Retinal pigment epithelial cell (primary cell): Measurements from ENCODE around the gene ILF3.

Experiments
- DNase-seq: peaks from one replicate; pipeline ENCODE4 v3.0.0-alpha.2; 2010; ENCODE audit warnings: low read depth
- H3K4me3 ChIP-seq: 2 replicates; pipeline ENCODE4 v1.5.1; 2011; ENCODE audit warnings: mild to moderate bottlenecking, low read length, control low read depth, moderate library complexity
- CTCF ChIP-seq: conservative IDR thresholded peaks from 2 replicates; pipeline ENCODE4 v1.5.1; 2011; ENCODE audit warnings: low read depth, low read length, control low read depth, inconsistent platforms

ILF3 gene

GRCh38 chr19:10713317-10713716 lies 59.2 kb downstream of the ILF3 start:
- no peak for DNase-seq
- TF ChIP-seq CTCF: no peak
- no peak overlapping the region for H3K4me3 ChIP-seq

GRCh38 chr19:10717054-10717355 lies 62.9 kb downstream of the ILF3 start:
- peak overlapping the region; percentile 26 for H3K4me3 ChIP-seq
- TF ChIP-seq CTCF: no peak
- DNase-seq: no peak

- peak within 1 kb of the TSS; percentile 91 for H3K4me3 ChIP-seq
- DNase-seq: peak; percentile 100
- peak; percentile 81 for TF ChIP-seq CTCF
Measured at GRCh38 chr19:10717356-10718204, 63.4 kb downstream of the ILF3 start, which contains the start of gene DNM2. DNM2 (plus strand) TSS chr19:10718079; CDS start chr19:10718243, 164 bp downstream.

- no peak for TF ChIP-seq CTCF
- H3K4me3 ChIP-seq: peak overlapping the region; percentile 91
- DNase-seq: no peak
Measured at GRCh38 chr19:10718205-10719196, 64.4 kb downstream of the ILF3 start.

GRCh38 chr19:10719466-10719961 lies 65.4 kb downstream of the ILF3 start:
- DNase-seq: no peak
- H3K4me3 ChIP-seq: peak overlapping the region; percentile 91
- no peak for TF ChIP-seq CTCF

GRCh38 chr19:10720607-10721125 lies 66.5 kb downstream of the ILF3 start:
- no peak for TF ChIP-seq CTCF
- no peak for DNase-seq
- no peak overlapping the region for H3K4me3 ChIP-seq
